H1 (cell line): ENCODE measurements around the gene EEF1AKMT3. TPM values are rescaled to one million over a fixed set of nuclear protein-coding genes. Genes with fewer than 3 reads are reported as not detected.

Experiments used
- BACH1 ChIP-seq: IDR thresholded peaks from 2 replicates; pipeline ENCODE4 v1.6.1; 2012; ENCODE audit warnings: low read length, improper control_type of control experiment
- CBX8 ChIP-seq: fragments of 300-800, 300-1000 bp; sonication (generic); IDR thresholded peaks from 2 replicates; pipeline ENCODE4 v1.7.1; 2016; ENCODE audit warnings: low read depth, low read length, borderline replicate concordance
- CHD7 ChIP-seq: fragments of 300-600 bp; sonication (generic); IDR thresholded peaks from 2 replicates; pipeline ENCODE4 v1.7.1; 2012; ENCODE audit warnings: low read length, moderate library complexity, mild to moderate bottlenecking, inconsistent platforms; ENCODE audit not compliant: insufficient replicate concordance
- JUN ChIP-seq: IDR thresholded peaks from 2 replicates; pipeline ENCODE4 v1.6.1; 2011; ENCODE audit warnings: low read depth, mild to moderate bottlenecking, improper control_type of control experiment, low read length
- polyA plus RNA-seq, 7 experiments: library from polyadenylated mRNA; depleted of rRNA in 3 of 7; stranded (reverse) in 5 of 7; unstranded in 2 of 7; fragments of >200 nt in 5 of 7; fragments of 200-250 nt in 2 of 7; gene quantifications; 1 replicate in 5 of 7; 2 replicates in 1 of 7; 4 replicates in 1 of 7; pipeline versions ENCODE4 v1.2.1 to v1.2.3, GENCODE V29; 2011 to 2013; ENCODE audit warnings: missing spikeins in 2 of 7, mixed read lengths in 2 of 7
- total RNA-seq: library from RNA; stranded (reverse); fragmentation: NEBNext Ultra II Directional; extraction: Animal tissue kit (Norgen Biotek cat#: 25700); gene quantifications from 2 replicates; pipeline ENCODE4 v1.2.1, GENCODE V29; 2021

Gene EEF1AKMT3
- total and polyA plus RNA-seq, 2 of the 8 experiments (the other 6 are each of a cell fraction or from before 2014, with no cell fraction given): 3.1 to 4.4 TPM

GRCh38 chr12:57739914-57740538 lies 32.4 kb upstream of the EEF1AKMT3 start (continued):
- TF ChIP-seq CHD7 (no peak), CBX8 (no peak), JUN (no peak), BACH1 (no peak)
